ENCODE measurements around the gene GRM4. TPM values are rescaled to one million over a fixed set of nuclear protein-coding genes. Genes with fewer than 3 reads are reported as not detected.

The GRM4 gene
- total RNA-seq, 2 donors from 2014 or later: 4.4 TPM; not detected in 1

GRCh38 chr6:34029489-34030280, 116.2 kb downstream of the GRM4 start:
- no peaks in the 10 kb centered on the region for H3K4me1 ChIP-seq (replicated peaks)
- intact Hi-C loops (cut with DNase I): no loop called here
- H3K27me3 ChIP-seq (replicated peaks; ENCODE audit: insufficient read depth): no peaks in the 10 kb centered on the region
- WGBS: 92% methylated on average over 14 of the region's 15 CpGs
- no peak overlapping the region for H3K4me3 ChIP-seq
- DNase-seq (ENCODE audit: low spot score): no peak
- no peak overlapping the region for H3K27ac ChIP-seq
- H3K9me3 ChIP-seq: no peaks in the 10 kb centered on the region
- no peaks in the 10 kb centered on the region for H3K36me3 ChIP-seq
- TF ChIP-seq POLR2AphosphoS5 (IDR thresholded peaks at IDR 0.05) (no peak), POLR2A (IDR thresholded peaks at IDR 0.05) (no peak)
- TF ChIP-seq, protein P1, sequence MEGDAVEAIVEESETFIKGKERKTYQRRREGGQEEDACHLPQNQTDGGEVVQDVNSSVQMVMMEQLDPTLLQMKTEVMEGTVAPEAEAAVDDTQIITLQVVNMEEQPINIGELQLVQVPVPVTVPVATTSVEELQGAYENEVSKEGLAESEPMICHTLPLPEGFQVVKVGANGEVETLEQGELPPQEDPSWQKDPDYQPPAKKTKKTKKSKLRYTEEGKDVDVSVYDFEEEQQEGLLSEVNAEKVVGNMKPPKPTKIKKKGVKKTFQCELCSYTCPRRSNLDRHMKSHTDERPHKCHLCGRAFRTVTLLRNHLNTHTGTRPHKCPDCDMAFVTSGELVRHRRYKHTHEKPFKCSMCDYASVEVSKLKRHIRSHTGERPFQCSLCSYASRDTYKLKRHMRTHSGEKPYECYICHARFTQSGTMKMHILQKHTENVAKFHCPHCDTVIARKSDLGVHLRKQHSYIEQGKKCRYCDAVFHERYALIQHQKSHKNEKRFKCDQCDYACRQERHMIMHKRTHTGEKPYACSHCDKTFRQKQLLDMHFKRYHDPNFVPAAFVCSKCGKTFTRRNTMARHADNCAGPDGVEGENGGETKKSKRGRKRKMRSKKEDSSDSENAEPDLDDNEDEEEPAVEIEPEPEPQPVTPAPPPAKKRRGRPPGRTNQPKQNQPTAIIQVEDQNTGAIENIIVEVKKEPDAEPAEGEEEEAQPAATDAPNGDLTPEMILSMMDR (IDR thresholded peaks at IDR 0.05): no peak

GRCh38 chr6:34028691-34029360, 117.1 kb downstream of the GRM4 start:
- Histone ChIP-seq H3K4me3 (no peak overlapping the region), H3K36me3 (no peaks in the 10 kb centered on the region), H3K4me1 (replicated peaks) (no peaks in the 10 kb centered on the region), H3K27ac (no peak overlapping the region), H3K9me3 (no peaks in the 10 kb centered on the region), H3K27me3 (replicated peaks; ENCODE audit: insufficient read depth) (no peaks in the 10 kb centered on the region)
- intact Hi-C loops (cut with DNase I): no loop called here
- TF ChIP-seq POLR2A (IDR thresholded peaks at IDR 0.05): no peak
- TF ChIP-seq, protein P1 (IDR thresholded peaks at IDR 0.05): no peak
- TF ChIP-seq POLR2AphosphoS5 (IDR thresholded peaks at IDR 0.05): no peak
- no peak for DNase-seq (ENCODE audit: low spot score)
- WGBS: 90% methylated on average over 18 of the region's 18 CpGs

DNA sequence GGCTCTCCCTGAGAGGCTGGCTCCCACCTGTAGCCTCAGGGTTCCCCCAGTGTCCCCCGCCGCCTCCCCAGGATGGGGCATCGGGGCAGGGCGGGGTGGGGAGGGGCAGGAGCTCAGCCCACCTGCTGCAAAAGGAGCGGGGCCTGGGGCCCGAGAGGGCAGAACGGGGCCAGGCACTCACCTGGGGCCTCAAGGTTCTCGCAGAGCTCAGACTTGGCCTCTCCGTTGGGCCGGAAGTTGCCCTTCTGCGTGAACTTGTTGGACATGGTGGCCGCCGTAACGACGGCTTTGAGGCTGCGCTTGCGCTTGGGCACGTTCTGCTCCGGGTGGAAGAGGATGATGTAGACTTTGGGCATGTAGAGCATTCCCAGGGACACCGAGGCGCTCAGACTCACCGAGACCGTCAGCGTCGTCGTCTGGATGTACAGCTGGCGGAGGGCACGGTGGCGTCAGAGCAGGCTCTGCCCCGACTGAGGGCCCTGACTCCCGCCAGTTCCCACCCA, 117.9 kb downstream of the GRM4 start:
- no peak for TF ChIP-seq POLR2A (IDR thresholded peaks at IDR 0.05)
- TF ChIP-seq POLR2AphosphoS5 (IDR thresholded peaks at IDR 0.05): no peak
- TF ChIP-seq, protein P1 (IDR thresholded peaks at IDR 0.05): no peak
- 84% methylated on average over 31 of the region's 31 CpGs for WGBS
- no peak for DNase-seq (ENCODE audit: low spot score)
- Histone ChIP-seq H3K27me3 (replicated peaks; ENCODE audit: insufficient read depth) (no peaks in the 10 kb centered on the region), H3K4me3 (no peak overlapping the region), H3K9me3 (no peaks in the 10 kb centered on the region), H3K27ac (no peak overlapping the region), H3K4me1 (replicated peaks) (no peaks in the 10 kb centered on the region), H3K36me3 (no peaks in the 10 kb centered on the region)
- intact Hi-C loops (cut with DNase I): no loop called here

- no peaks in the 10 kb centered on the region for H3K4me1 ChIP-seq (replicated peaks)
- intact Hi-C loops (cut with DNase I): no loop called here
- H3K27me3 ChIP-seq (replicated peaks; ENCODE audit: insufficient read depth): no peaks in the 10 kb centered on the region
- no peaks in the 10 kb centered on the region for H3K9me3 ChIP-seq
- 62% methylated on average over 15 of the region's 17 CpGs for WGBS
- no peak overlapping the region for H3K4me3 ChIP-seq
- DNase-seq (ENCODE audit: low spot score): peak; percentile 39
- no peak overlapping the region for H3K27ac ChIP-seq
- no peaks in the 10 kb centered on the region for H3K36me3 ChIP-seq
- TF ChIP-seq, protein P1 (IDR thresholded peaks at IDR 0.05): peak; percentile 85 to 94 (median 92)
- no peak for TF ChIP-seq POLR2A (IDR thresholded peaks at IDR 0.05)
Observed at GRCh38 chr6:34027445-34027936, 118.4 kb downstream of the GRM4 start.
